Activated CD4-positive, alpha-beta memory T cell treated with anti-CD3 and anti-CD28 coated beads, Interleukin-2, amount 10 ng/mL, durations not matched to agents 7 days and 5 days (primary cell): Measurements from ENCODE around the gene JOSD1. TPM values are rescaled to one million over a fixed set of nuclear protein-coding genes. Genes with fewer than 3 reads are reported as not detected.
"Not testable (repeated sequence)": the region's sequence is repeated elsewhere in the genome, so short reads cannot be mapped to it uniquely, and the experiment has no call there.

Experiments
- CTCF ChIA-PET: fragments of 350-600 bp; sonication (Branson Sonifier 250); formaldehyde crosslinking; loops from one replicate; lab custom pipeline; 2021; ENCODE audit warnings: antibody characterized with exemption, inconsistent platforms; lab: Charles Lee
- POLR2A ChIA-PET: fragments of 350-600 bp; sonication (Branson Sonifier 250); formaldehyde crosslinking; loops from one replicate; lab custom pipeline; 2021; ENCODE audit warnings: antibody characterized with exemption; lab: Charles Lee
- DNase-seq: peaks from one replicate; pipeline ENCODE4 v3.0.0-alpha.2; 2020
- H3K27ac Mint-ChIP-seq: one replicate; pipeline ENCODE4 v1.8.0; 2021; ENCODE audit warnings: mild to moderate bottlenecking, mixed read lengths
- H3K27me3 Mint-ChIP-seq: one replicate; pipeline ENCODE4 v1.8.0; 2021; ENCODE audit warnings: mixed read lengths
- H3K36me3 Mint-ChIP-seq: one replicate; pipeline ENCODE4 v1.8.0; 2021; ENCODE audit warnings: low read depth, mixed read lengths
- H3K4me1 Mint-ChIP-seq: one replicate; pipeline ENCODE4 v1.8.0; 2021; ENCODE audit warnings: mixed read lengths
- H3K4me3 Mint-ChIP-seq: one replicate; pipeline ENCODE4 v1.8.0; 2021; ENCODE audit warnings: mild to moderate bottlenecking, mixed read lengths
- H3K9me3 Mint-ChIP-seq: one replicate; pipeline ENCODE4 v1.8.0; 2021; ENCODE audit warnings: mixed read lengths
- total RNA-seq, 2 experiments: library from RNA; stranded (reverse); gene quantifications; one replicate each; pipeline ENCODE4 v1.2.3, GENCODE V29; 2021

The JOSD1 gene
- total RNA-seq, 2 experiments from 2014 or later: 109 to 111 TPM

DNA sequence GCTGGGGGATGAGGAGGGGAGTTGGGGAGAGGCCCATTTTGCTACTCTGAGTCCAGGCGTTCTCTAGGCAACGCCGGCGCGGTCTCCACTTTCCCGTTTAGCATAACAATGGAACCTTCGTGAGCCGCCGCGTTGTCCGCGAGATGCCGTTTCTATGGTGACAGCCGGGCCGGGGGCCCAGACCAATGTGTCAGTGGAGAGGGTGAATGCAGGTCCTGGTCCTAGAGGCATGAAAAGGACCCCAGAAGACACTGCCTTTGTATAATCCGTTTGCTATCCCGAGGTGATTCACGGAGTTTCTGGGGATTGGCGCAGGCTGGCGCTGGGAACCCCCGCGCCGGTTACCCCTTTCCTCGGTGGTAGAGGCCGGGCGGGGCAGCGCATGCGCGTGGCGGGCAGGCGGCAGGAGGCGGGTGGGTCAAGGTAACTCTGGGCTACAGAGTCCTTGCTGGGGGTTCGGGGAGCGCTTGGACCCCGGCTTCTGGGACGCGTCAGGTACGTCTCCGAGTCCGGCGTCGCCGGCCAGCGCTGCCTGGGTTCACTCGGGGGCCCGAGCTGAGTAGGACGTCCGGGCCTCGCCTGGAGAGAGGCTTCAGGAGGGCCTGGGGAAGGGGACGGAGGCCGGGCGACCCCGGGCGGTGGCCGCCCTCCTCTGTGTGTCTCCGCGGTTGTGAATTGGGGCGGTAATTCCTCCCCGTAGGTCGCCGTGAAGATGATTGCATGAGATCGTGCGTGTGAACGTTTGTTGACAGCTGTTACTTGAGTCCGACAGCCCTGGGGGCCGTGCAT, 44.3 kb downstream of the JOSD1 start, which contains the start of the genes CBY1 and FAM227A:
Gene CBY1 (plus strand): TSS at position 383 of the 789 bp plus-strand sequence. CDS start 11,417 bp downstream, outside the sequence.
Gene FAM227A (minus strand): TSS at position 137 of the 789 bp plus-strand sequence. CDS start 6,224 bp downstream, outside the sequence.
- CTCF ChIA-PET: interaction anchor here (0.8 to 1.5 kb wide), 3 partner anchors 25 to 98 kb away, joined by 3 to 8 read pairs (median 4); partner anchors contain the start of gene TOMM22
- Mint-ChIP-seq H3K4me3 (peak within 1 kb of the TSS; percentile 86), H3K9me3 (no peaks in the 10 kb centered on the region)

DNA sequence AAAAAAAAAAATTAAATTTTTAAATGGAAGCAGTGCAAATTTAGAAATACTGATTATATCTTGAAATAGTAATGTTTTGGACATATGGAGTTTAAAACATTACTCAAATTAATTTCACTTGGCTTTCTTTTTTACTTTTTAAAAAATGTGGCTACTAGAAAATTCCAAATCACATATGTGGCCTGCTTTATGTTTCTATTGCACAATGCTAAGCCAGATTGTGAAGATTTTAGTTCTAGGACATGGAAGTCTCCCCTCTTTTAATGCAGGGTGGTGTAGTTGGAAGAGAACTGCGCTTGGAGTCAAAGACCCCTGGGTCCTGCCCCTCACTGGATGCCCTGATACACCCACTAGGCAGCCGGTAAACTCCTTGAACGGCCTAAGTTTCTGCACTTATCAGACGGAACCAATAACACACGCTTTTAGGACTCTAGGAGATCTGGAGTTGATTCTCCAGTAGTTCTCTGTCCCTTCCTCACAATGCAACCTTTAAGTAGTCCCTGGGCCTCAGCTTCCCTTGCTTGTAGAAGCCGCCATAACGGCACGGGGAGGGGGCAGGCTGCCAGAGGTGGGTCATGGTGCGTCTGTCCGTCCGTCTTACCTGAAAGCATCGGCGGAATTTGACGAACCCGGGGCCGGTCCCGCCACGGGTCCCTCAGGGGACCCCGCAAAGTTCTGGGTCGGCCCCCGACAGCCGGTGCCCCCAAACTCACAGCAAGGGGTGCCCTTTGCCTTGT, 45.1 kb downstream of the JOSD1 start:
- Mint-ChIP-seq H3K4me3 (peak overlapping the region; percentile 86), H3K36me3 (no peaks in the 10 kb centered on the region), H3K27ac (peak overlapping the region; percentile 86), H3K9me3 (no peaks in the 10 kb centered on the region), H3K4me1 (peaks cover 27% of the 10 kb centered on the region), H3K27me3 (no peaks in the 10 kb centered on the region)
- DNase-seq: no peak
- CTCF ChIA-PET: no interaction called here
- POLR2A ChIA-PET: no interaction called here

More for the DNA sequence above, 44.3 kb downstream of the JOSD1 start, which contains the start of the genes CBY1 and FAM227A:
- POLR2A ChIA-PET: interaction anchor here (0.8 to 1.6 kb wide), 5 partner anchors 24 to 878 kb away, joined by 3 to 9 read pairs (median 3); partner anchors contain the start of gene TOMM22
- peak; percentile 83 for DNase-seq
- no peaks in the 10 kb centered on the region for H3K27me3 Mint-ChIP-seq
- H3K36me3 Mint-ChIP-seq: no peaks in the 10 kb centered on the region
- H3K27ac Mint-ChIP-seq: peak within 1 kb of the TSS; percentile 86
- peaks cover 27% of the 10 kb centered on the region for H3K4me1 Mint-ChIP-seq

DNA sequence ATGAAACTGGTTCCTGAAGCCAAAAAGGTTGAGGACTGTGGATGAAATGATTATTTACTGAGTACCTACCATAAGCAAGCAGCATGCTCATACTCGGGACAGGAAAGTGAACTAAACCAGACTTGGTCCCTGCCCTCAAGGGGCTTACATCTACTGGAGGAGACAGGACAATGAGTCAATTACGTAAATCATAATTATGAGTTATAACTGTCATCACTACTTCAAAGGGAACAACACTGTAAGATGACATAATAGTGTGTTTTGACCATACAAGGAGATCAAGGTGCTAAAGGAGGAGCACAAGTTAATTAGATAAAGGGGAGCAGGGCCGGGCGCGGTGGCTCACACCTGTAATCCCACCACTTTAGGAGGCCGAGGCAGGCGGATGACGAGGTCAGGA, 47.0 kb downstream of the JOSD1 start:
- Mint-ChIP-seq H3K27me3 (no peaks in the 10 kb centered on the region), H3K4me1 (peaks cover 25% of the 10 kb centered on the region), H3K9me3 (no peaks in the 10 kb centered on the region), H3K4me3 (no peak overlapping the region), H3K36me3 (no peaks in the 10 kb centered on the region), H3K27ac (no peak overlapping the region)
- POLR2A ChIA-PET: no interaction called here
- no peak for DNase-seq
- CTCF ChIA-PET: no interaction called here

DNA sequence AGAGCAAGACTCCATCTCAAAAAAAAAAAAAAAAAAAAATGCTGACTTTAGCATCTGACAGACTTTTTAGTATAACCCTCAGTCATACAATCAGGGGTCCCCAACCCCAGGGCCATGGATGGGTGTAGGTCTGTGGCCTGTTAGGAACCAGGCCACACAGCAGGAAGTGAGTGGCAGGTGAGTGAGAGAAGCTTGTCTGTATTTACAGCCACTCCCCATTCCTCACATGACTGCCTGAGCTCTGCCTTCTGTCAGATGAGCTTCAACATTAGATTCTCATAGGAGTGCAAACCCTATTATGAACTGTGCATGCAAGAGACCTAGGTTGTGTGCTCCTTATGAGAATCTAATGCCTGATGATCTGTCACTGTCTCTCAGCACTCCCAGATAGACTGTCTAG, 47.9 kb downstream of the JOSD1 start:
- Mint-ChIP-seq H3K4me1 (peaks cover 19% of the 10 kb centered on the region), H3K36me3 (no peaks in the 10 kb centered on the region), H3K27me3 (no peaks in the 10 kb centered on the region), H3K27ac (no peak overlapping the region), H3K9me3 (no peaks in the 10 kb centered on the region), H3K4me3 (no peak overlapping the region)
- ChIA-PET CTCF (no interaction called here), POLR2A (interaction anchor here (1.1 kb wide), 1 partner anchor 53 kb away, joined by 3 read pairs; the partner anchor contains the start of gene GTPBP1)
- DNase-seq: no peak

DNA sequence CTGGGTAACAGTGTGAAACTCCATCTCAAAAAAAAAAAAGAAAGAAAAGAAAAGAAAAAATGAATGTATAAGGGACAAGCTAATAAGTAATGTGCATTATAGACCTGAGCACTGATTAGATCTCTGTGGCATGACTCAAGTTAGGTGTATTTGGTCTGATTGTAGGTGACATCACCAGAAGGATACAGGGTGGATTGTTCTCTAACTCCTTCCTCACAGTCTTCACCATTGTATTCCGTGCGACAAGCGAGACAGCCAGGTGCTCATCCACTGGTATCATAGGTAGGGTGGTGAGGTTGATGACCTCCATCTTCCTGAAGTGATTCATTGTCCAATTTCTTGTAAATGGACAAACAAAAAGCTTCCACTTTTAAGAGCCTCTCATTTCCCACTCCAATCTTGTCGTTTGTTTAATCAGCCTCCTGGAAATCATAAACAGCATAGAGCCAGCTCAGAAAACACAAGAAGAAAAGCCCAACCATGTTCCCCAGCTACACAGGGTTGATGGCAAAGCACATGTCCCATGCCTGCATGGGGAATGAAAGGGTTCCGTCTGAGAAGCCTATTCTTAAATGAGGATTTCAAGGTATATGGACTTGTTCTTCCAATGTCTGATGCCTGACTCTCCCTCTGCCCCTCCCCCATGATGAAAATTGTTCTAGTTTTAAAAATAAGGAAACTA, 50.8 kb downstream of the JOSD1 start:
- DNase-seq: no peak
- H3K9me3 Mint-ChIP-seq: no peaks in the 10 kb centered on the region
- no peak overlapping the region for H3K27ac Mint-ChIP-seq
- H3K27me3 Mint-ChIP-seq: no peaks in the 10 kb centered on the region
- peaks cover 4% of the 10 kb centered on the region for H3K4me1 Mint-ChIP-seq
- no peak overlapping the region for H3K4me3 Mint-ChIP-seq
- POLR2A ChIA-PET: interaction anchor here (0.5 kb wide), 1 partner anchor 34 kb away, joined by 3 read pairs; no protein-coding TSS in a partner anchor
- H3K36me3 Mint-ChIP-seq: no peaks in the 10 kb centered on the region
- CTCF ChIA-PET: no interaction called here

DNA sequence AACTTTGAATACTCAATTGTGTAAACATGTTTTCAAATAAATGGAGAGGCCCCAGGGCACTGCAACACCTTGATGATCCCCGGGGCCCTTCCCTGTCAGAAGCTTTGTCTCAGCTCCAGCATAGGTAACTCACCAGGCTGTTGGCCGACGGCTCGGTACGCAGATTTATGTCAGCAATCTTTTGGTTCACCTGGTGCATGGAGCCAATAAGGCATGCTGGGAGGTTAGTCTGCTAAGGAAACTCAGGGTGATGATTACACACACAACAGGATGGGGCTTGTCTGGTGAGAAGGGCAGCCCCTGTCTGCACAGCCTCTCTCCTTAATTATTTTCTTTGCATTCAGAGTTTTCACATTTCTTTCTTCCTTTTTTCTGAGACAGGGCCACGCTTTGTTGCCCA, 55.3 kb downstream of the JOSD1 start:
- ChIA-PET POLR2A (no interaction called here), CTCF (no interaction called here)
- Mint-ChIP-seq H3K27me3 (peaks cover 7% of the 10 kb centered on the region), H3K4me3 (no peak overlapping the region), H3K9me3 (peaks cover 2% of the 10 kb centered on the region), H3K27ac (no peak overlapping the region), H3K36me3 (no peaks in the 10 kb centered on the region), H3K4me1 (no peaks in the 10 kb centered on the region)
- no peak for DNase-seq

DNA sequence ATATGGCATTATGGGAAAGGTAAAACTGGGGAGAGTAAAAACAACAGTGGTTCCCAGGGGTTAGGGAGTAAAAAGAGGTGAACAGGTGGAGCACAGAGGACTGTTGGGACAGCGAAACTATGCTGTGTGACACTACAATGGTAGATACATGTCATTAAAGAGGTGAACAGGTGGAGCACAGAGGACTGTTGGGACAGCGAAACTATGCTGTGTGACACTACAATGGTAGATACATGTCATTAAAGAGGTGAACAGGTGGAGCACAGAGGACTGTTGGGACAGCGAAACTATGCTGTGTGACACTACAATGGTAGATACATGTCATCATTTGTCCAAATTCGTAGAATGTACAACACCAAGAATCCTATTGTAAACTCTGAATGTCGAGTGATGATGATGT, 56.5 kb downstream of the JOSD1 start:
- POLR2A ChIA-PET, H3K9me3 Mint-ChIP-seq, H3K4me3 Mint-ChIP-seq, H3K36me3 Mint-ChIP-seq, H3K4me1 Mint-ChIP-seq, H3K27ac Mint-ChIP-seq, CTCF ChIA-PET, H3K27me3 Mint-ChIP-seq, DNase-seq: not testable (repeated sequence)

DNA sequence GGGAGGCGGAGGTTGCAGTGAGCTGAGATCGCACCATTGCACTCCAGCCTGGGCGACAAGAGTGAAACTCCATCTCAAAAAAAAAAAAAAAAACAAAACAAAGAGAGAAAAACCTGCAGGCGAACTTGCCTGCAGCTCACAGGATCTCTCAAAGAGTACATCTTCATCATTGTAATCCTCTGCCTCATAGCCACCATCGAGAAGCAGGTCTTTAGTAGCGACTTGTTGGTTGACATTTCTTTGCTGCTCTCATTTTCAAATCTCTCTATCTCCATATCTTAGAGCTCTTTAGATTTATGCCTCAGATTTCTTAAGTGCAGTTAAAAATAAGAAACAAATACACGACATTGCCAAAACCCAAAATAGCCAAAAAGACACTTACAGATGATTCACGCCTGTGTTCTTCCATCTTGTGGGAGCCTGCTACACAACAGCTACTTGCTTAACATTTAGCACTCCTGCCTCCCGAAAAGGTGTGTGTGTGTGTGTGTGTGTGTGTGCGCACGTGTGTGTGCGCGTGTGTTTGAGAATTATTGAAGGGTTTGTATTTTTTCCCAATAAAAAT, 59.2 kb downstream of the JOSD1 start:
- Mint-ChIP-seq H3K9me3 (peaks cover 2% of the 10 kb centered on the region), H3K4me1 (no peaks in the 10 kb centered on the region), H3K36me3 (no peaks in the 10 kb centered on the region), H3K27ac (no peak overlapping the region), H3K27me3 (peaks cover 9% of the 10 kb centered on the region), H3K4me3 (no peak overlapping the region)
- POLR2A ChIA-PET: no interaction called here
- CTCF ChIA-PET: interaction anchor here (0.6 kb wide), 1 partner anchor 229 kb away, joined by 3 read pairs; no protein-coding TSS in a partner anchor
- no peak for DNase-seq

DNA sequence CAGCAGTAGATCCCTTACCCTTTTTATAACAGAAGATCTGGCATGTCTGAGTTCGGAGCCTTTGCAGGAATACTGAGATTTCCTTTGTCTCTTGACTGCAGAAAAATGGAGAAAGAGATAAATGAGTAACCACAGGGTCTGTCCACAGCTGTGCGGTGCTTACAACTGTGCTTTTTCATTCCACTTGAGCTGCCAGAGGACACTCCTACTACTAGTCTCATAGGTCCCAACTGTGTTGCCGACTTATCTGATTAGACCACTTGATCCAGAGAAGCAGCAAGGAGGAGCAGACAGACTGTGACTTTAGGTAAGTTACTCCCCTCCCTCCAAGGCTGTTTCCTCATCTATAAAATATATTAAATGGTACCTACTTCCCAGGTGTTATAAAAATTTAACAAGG, 62.0 kb downstream of the JOSD1 start:
- no peaks in the 10 kb centered on the region for H3K9me3 Mint-ChIP-seq
- peaks cover 9% of the 10 kb centered on the region for H3K27me3 Mint-ChIP-seq
- CTCF ChIA-PET: no interaction called here
- POLR2A ChIA-PET: no interaction called here
- no peak overlapping the region for H3K27ac Mint-ChIP-seq
- H3K4me1 Mint-ChIP-seq: no peaks in the 10 kb centered on the region
- H3K36me3 Mint-ChIP-seq: no peaks in the 10 kb centered on the region
- no peak overlapping the region for H3K4me3 Mint-ChIP-seq
- DNase-seq: no peak

DNA sequence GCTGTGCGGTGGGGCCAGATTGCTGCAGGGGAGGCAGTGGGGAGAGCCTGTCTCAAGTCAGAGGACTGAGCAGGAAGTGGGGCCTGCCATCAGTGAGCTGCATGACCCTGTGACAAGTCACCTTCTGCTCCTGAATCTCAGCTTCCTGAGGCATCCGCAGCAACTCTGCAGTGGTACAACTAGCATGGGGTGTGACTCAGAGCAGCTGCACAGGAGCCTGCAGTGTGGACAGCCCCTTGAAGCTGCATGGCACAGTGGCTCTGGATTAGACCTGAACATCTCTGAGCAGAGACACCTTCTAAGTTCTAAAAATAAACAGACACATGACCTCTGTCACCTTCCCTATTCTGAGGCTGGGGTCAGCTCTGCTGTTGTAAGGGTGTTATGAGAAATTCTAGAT, 62.5 kb downstream of the JOSD1 start:
- ChIA-PET CTCF (no interaction called here), POLR2A (no interaction called here)
- no peak for DNase-seq
- H3K27me3 Mint-ChIP-seq: peaks cover 9% of the 10 kb centered on the region
- no peak overlapping the region for H3K27ac Mint-ChIP-seq
- no peaks in the 10 kb centered on the region for H3K9me3 Mint-ChIP-seq
- H3K4me1 Mint-ChIP-seq: no peaks in the 10 kb centered on the region
- no peak overlapping the region for H3K4me3 Mint-ChIP-seq
- H3K36me3 Mint-ChIP-seq: no peaks in the 10 kb centered on the region
